Erythroblast (primary cell): ENCODE measurements around the gene ZMYM4.

Experiments
- GATA1 ChIP-seq: IDR thresholded peaks from 2 replicates; pipeline ENCODE4 v1.6.1; 2011; ENCODE audit warnings: low read depth, mild to moderate bottlenecking, control low read depth, low read length, moderate library complexity
- POLR2A ChIP-seq: IDR thresholded peaks from 2 replicates; pipeline ENCODE4 v1.6.1; 2011; ENCODE audit warnings: mild to moderate bottlenecking, low read length

DNA sequence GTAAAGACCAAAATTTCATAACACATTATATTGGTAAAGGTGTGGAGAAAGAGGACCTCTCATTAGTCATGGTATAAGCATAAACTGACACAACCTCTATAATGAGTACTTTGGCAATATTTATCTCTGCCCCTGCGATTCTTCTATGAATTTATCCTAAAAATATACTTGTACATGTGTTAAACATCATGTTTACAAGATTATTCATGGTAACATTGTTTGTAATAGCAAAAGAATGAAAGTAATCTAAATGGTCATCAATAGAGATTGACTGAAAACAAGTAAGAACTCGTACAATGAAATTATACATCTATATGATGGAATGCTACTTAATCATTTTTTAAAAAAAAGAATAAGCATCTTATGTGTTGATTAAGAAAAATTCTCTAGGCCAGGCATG, 192.3 kb downstream of the ZMYM4 start:
- no peak for TF ChIP-seq POLR2A
- TF ChIP-seq GATA1 = no peak
